ENCODE data around the gene MMP28.
A peak's percentile ranks its signal among the peaks of the same experiment; 100 is the strongest.
"Not testable (repeated sequence)": the region's sequence is repeated elsewhere in the genome, so short reads cannot be mapped to it uniquely, and the experiment has no call there.

Gene MMP28

GRCh38 chr17:35766489-35766877 lies 29.0 kb downstream of the MMP28 start:
- TF ChIP-seq POLR2A (IDR thresholded peaks at IDR 0.05; ENCODE audit: low read length) (no peak), GATA1 (IDR thresholded peaks at IDR 0.05; ENCODE audit: low read depth, low read length) (no peak)
- no peak for DNase-seq

DNA sequence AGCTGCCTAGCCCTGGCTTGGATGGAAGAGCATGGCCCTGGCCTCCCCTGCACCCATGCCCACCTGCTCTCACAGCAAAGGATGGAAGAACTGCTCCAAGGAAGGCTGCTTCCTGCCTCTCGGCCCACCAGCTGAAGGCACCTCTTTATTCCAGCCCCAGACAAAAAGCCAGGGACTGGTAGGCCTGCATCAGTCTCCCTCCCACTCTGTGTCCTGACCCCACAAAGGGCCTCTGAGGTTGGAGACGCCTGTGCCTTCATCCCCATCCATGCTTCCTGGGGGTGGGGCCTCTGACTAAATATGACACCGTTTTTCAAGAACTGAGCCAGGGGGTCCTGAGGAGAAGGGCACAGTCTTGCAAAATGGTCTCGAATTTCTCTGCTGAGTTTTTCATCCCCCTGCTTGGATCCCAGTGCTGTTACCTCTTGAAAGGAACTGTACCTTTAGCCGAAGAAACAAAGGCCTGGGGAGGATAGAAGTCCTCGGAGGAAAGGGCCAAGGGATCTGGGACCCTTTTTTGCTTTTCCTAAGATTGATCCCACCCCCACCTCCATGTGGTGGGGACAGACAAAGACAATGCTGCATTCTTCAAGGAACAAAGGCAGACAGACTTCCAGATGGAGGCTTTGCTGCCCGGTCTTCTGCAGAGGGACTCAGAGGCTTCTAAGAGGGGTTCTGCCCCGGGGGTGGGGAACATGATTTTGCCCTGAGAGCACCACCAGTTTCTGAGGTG lies 29.5 kb downstream of the MMP28 start:
- no peak for DNase-seq
- TF ChIP-seq POLR2A (IDR thresholded peaks at IDR 0.05; ENCODE audit: low read length) (no peak), GATA1 (IDR thresholded peaks at IDR 0.05; ENCODE audit: low read depth, low read length) (no peak)

DNA sequence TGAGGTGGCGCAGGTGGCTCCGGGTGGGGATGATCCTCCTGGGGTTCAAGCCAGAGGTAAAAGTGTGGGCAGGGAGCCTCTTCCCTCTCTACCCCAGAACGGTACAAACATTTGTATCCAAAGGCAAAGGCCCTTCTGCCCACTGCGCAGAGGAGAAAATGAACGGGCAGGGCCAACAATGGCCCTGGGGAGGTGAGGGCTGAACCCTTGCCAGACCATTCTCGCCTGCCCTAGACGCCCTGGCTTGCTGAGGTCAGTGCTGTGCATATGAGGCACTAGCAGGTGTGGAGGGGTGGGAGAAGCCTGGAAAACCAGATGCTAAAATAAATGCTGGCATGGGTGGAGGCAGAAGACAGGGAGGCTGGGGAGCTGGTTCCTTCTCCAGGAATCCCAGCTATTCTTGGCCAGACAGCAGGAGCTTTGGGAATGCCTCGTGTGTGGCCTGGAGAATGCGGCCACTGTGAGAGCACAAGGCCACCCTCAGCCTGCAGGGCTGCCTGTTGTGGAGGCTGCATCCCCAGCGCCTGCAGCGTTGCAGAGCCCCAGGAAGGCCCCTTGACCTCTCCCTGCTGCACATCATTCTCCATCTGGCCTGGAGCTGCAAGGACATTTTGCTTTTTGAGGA lies 30.2 kb downstream of the MMP28 start:
- TF ChIP-seq GATA1 (IDR thresholded peaks at IDR 0.05; ENCODE audit: low read depth, low read length), result no peak
- no peak for DNase-seq

- peak; percentile 89 to 93 for DNase-seq
- TF ChIP-seq POLR2A (IDR thresholded peaks at IDR 0.05; ENCODE audit: low read length) (no peak), GATA1 (IDR thresholded peaks at IDR 0.05; ENCODE audit: low read depth, low read length) (no peak)
Observed at GRCh38 chr17:35764123-35764991, 31.1 kb downstream of the MMP28 start.

DNA sequence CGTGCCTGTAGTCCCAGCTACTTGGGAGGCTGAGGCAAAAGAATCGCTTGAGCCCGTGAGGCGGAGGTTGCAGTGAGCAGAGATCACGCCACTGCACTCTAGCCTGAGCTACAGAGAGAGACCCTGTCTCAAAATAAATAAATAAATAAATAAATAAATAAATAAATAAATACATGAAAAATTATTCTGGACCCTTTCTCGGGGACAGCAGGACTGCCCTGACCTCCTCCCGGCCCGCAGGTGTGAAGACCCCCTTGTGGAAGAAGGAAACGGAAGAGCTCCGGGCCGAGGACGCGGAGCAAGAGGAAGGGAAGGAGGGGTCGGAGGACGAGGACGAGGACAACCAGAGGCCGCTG lies 31.7 kb downstream of the MMP28 start:
- DNase-seq, result no peak
- TF ChIP-seq GATA1 (IDR thresholded peaks at IDR 0.05; ENCODE audit: low read depth, low read length) (no peak), POLR2A (IDR thresholded peaks at IDR 0.05; ENCODE audit: low read length) (no peak)

DNA sequence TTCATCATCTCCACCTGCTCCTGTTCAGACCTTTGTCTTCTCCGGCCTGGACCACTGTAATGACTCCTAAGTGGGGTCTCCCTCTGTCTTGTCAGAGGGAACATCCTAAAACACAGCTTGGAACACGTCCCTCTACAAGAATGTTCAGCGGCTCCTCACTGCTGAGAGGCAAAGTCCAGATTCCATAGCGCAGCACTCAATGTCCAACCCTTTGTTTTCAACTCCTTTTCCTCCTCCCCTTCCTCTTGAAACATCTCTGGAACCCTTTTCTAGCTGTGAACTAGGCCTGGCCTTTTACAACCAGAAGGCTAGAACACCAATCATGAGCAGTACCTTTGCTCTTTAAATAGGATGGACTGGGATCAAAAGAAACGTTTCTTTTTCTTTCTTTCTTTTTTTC lies 33.8 kb downstream of the MMP28 start:
- no peak for TF ChIP-seq POLR2A (IDR thresholded peaks at IDR 0.05; ENCODE audit: low read length)
- no peak for TF ChIP-seq GATA1 (IDR thresholded peaks at IDR 0.05; ENCODE audit: low read depth, low read length)
- no peak for DNase-seq

GRCh38 chr17:35760587-35760986 lies 34.9 kb downstream of the MMP28 start, which contains the start of gene C17orf50:
TSS of gene C17orf50 (plus strand) at chr17:35760887. CDS start at chr17:35760942, 55 bp downstream.
- no peak for DNase-seq
- TF ChIP-seq GATA1 (IDR thresholded peaks at IDR 0.05; ENCODE audit: low read depth, low read length) (no peak), POLR2A (IDR thresholded peaks at IDR 0.05; ENCODE audit: low read length) (no peak)

DNA sequence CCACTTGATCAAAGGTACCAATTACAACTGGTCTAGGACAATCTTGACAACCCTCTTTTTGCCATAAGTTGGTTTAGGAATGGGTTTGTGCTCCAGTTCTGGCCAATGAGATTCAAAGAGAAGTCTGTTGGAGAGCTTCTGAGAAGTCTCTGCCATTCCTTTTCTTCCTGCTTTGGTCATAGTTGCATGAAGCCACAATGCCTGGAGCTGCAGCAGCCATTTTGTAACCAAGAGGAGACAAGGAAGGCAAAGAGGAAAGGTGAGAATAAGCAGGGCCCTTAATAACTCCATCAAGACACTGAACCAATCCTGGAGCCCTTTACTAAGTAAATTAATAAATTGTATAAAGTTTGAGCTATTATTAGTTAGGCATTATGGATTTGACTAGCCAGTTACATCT lies 38.2 kb downstream of the MMP28 start:
- no peak for DNase-seq
- TF ChIP-seq POLR2A (IDR thresholded peaks at IDR 0.05; ENCODE audit: low read length) (no peak), GATA1 (IDR thresholded peaks at IDR 0.05; ENCODE audit: low read depth, low read length) (no peak)

DNA sequence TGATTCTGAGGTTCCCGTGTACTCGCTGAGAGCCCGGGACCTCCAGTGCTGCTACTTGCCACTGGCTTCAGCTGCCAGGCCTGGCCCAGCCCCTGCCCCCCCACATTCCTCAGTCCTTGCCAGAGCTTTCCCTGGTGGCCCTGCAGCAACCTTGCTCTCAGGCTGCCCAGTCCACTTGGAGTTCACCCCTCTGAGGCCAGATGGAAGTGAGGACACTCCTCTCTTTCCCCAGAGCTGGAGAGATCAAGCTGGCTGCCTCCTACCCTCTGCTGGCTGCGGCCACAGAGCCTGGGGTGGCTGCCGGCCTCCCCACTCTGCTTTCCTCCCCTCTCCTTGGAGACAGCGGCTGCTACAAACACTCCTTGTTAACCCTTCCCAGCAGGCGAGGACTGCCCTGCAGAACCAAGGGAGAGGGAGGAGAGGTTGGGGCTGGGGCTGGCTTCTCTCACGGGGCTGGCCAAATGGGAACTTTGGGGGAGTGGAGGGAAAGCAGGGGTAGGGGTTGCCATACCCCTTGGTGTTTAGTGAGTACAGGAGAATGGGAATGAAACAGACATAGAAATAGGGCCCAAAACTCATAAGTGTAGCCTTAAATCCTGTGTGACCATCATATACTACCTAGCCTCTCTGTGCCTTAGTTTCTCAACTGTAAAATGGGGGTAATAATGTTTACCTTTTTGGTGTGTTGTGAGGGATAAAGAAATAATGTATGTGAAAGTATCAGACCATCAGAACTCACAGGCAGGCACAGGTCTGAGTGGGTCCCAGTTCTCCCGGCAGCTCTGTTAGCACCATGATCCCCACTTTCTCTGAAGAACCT lies 42.3 kb downstream of the MMP28 start, which contains the start of gene GAS2L2:
TSS of gene GAS2L2 (minus strand) at position 295 of the 820 bp plus-strand sequence. CDS start 389 bp downstream, outside the sequence.
- TF ChIP-seq POLR2A (IDR thresholded peaks at IDR 0.05; ENCODE audit: low read length) (no peak), GATA1 (IDR thresholded peaks at IDR 0.05; ENCODE audit: low read depth, low read length) (no peak)
- no peak for DNase-seq

- TF ChIP-seq POLR2A (IDR thresholded peaks at IDR 0.05; ENCODE audit: low read length), result no peak
- TF ChIP-seq GATA1 (IDR thresholded peaks at IDR 0.05; ENCODE audit: low read depth, low read length), result no peak
- DNase-seq, result no peak
Observed at GRCh38 chr17:35752471-35752870, 43.0 kb downstream of the MMP28 start.

DNA sequence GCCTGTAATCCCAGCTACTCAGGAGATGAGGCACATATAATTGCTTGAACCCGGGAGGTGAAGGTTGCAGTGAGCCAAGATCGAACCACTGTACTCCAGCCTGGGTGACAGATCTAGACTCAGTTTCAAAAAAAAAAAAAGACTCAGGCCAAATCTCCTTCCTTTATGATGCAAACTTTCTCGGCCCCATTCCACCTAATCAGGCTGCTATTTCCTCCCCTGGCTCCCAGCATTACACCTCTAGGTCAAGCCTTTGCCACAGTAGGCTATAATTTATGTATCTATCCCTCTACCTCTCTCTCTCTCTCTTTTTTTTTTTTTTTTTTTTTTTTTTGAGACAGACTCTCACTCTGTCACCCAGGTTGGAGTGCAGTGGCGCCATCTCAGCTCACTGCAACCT lies 43.9 kb downstream of the MMP28 start:
- DNase-seq, result not testable (repeated sequence)

DNA sequence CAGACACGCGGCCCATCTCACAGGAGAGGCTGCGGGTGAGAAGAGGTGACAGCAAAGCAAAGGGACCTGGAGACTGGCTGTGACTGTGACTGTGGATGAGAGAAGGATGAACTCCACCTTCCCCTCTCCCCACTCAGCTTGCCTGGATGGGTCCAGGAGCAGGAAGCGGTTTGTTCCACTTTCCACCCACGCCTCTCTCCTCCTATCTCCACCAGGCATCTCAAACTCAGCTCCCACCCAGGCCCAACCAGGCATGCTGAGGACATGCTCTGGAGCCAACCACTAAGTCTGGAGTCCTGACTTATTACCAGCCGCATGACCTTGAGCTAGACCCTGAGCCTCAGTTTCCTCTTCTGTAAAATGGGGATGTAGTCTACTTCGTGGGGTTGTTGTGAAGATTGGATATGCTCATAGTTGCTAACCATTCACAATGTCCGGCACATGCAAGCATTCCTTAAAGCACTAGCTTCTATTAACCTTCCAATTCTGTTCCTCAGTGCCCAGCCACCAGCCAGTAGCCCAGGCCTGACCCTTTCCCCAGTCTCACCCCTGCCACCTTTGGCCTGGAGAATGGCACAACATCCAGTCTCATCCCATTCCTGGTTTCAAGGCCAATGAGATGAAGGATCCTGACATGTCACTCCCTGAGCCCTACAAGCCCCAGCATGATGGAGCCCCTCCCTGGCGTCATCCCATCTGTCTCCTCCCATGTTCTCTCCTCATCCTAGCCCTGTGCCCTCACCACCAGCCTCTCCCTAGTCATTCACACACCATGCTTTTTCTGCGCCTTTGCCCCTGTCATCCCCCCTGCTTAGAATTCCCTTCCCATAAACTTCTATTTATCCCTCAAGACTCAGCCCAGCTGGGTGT lies 44.7 kb downstream of the MMP28 start:
- DNase-seq, result peak; percentile 19 to 29
- TF ChIP-seq POLR2A (IDR thresholded peaks at IDR 0.05; ENCODE audit: low read length) (no peak), GATA1 (IDR thresholded peaks at IDR 0.05; ENCODE audit: low read depth, low read length) (no peak)
